Fibroblast of the aortic adventitia (primary cell): ENCODE data around the gene PLSCR1. TPM values are rescaled to one million over a fixed set of nuclear protein-coding genes. Genes with fewer than 3 reads are reported as not detected.
"Not testable (repeated sequence)": the region's sequence is repeated elsewhere in the genome, so short reads cannot be mapped to it uniquely, and the experiment has no call there.

Experiments
- DNase-seq: peaks from one replicate; pipeline ENCODE4 v3.0.0-alpha.2; 2010; ENCODE audit warnings: low read depth
- H3K4me3 ChIP-seq: 2 replicates; pipeline ENCODE4 v1.5.1; 2011; ENCODE audit warnings: low read depth, mild to moderate bottlenecking, control low read depth, low read length, moderate library complexity
- CTCF ChIP-seq: IDR thresholded peaks from 2 replicates; pipeline ENCODE4 v1.5.1; 2011; ENCODE audit warnings: mild to moderate bottlenecking, low read length, control low read depth, inconsistent platforms; ENCODE audit not compliant: insufficient read depth
- total RNA-seq: library from RNA; depleted of rRNA; stranded (reverse); fragments of >200 nt; gene quantifications from 2 replicates; pipeline ENCODE4 v1.2.3, GENCODE V29; 2012; ENCODE audit warnings: low replicate concordance

The PLSCR1 gene
- total RNA-seq, 1 donor: 97.4 TPM

- no peak for TF ChIP-seq CTCF
- H3K4me3 ChIP-seq: no peak overlapping the region
- peak; percentile 86 for DNase-seq
These were observed 7.7 kb downstream of the PLSCR1 start for GRCh38 chr3:146536681-146537080.

- TF ChIP-seq CTCF: no peak
- no peak overlapping the region for H3K4me3 ChIP-seq
- no peak for DNase-seq
These were observed 12.0 kb downstream of the PLSCR1 start for GRCh38 chr3:146532406-146532805.

- H3K4me3 ChIP-seq: no peak overlapping the region
- DNase-seq: peak; percentile 61
These were observed 13.8 kb downstream of the PLSCR1 start for GRCh38 chr3:146530609-146531008.

GRCh38 chr3:146529021-146529420 is 15.4 kb downstream of the PLSCR1 start:
- DNase-seq: peak; percentile 74
- TF ChIP-seq CTCF: no peak
- H3K4me3 ChIP-seq: no peak overlapping the region

More at GRCh38 chr3:146530609-146531008, 13.8 kb downstream of the PLSCR1 start:
- no peak for TF ChIP-seq CTCF

GRCh38 chr3:146524961-146525360 is 19.4 kb downstream of the PLSCR1 start:
- no peak for TF ChIP-seq CTCF
- no peak overlapping the region for H3K4me3 ChIP-seq
- peak; percentile 23 for DNase-seq

GRCh38 chr3:146523531-146523930 is 20.9 kb downstream of the PLSCR1 start:
- TF ChIP-seq CTCF: no peak
- H3K4me3 ChIP-seq: no peak overlapping the region
- DNase-seq: no peak

- not testable (repeated sequence) for DNase-seq, H3K4me3 ChIP-seq
These were observed 21.9 kb downstream of the PLSCR1 start for GRCh38 chr3:146522174-146523158.
